GM12878 (cell line): ENCODE measurements around the gene GABPA. TPM values are rescaled to one million over a fixed set of nuclear protein-coding genes. Genes with fewer than 3 reads are reported as not detected.

Experiments used
- ATAC-seq: fragments of 200-7000 bp; cut with Tn5 transposase; 3 replicates; pipeline ENCODE4 v1.9.1; 2020; ENCODE audit warnings: mild to moderate bottlenecking, moderate library complexity
- BruUV-seq: library from RNA; stranded (reverse); fragments of 400-500 nt; replicated peaks from 2 replicates; lab custom pipeline; 2021; lab: Mats Ljungman, UMichigan
- CTCF ChIA-PET: fragments of 300-600 bp; sonication (Branson Sonifier 250); formaldehyde crosslinking; extraction: SDS; loops from one replicate; lab custom pipeline; 2021; ENCODE audit warnings: inconsistent platforms; lab: Yijun Ruan, JAX
- POLR2A ChIA-PET: fragments of 350-600 bp; formaldehyde crosslinking; extraction: SDS; loops from one replicate; lab custom pipeline; 2021; ENCODE audit warnings: inconsistent platforms; lab: Charles Lee
- RAD21 ChIA-PET: fragments of 300-600 bp; sonication (Branson Sonifier 250); formaldehyde crosslinking; loops from one replicate; lab custom pipeline; 2023; ENCODE audit warnings: antibody characterized with exemption; ENCODE audit not compliant: unreplicated experiment; lab: Charles Lee
- SMC1A ChIA-PET: fragments of 300-600 bp; sonication (Branson Sonifier 250); formaldehyde crosslinking; loops from one replicate; lab custom pipeline; 2023; ENCODE audit not compliant: unreplicated experiment, uncharacterized antibody; lab: Charles Lee
- DNase-seq: peaks from one replicate; pipeline ENCODE4 v3.0.0-alpha.2; 2011; ENCODE audit warnings: low read depth, low spot score
- FAIRE-seq: peaks from 3 replicates; lab custom pipeline; 2011; peaks lifted over from hg19 to GRCh38; lab: Jason Lieb, UNC
- H2AFZ ChIP-seq: 2 replicates; pipeline ENCODE4 v1.6.0; 2011; ENCODE audit warnings: low read depth, low read length, control low read depth; ENCODE audit not compliant: control insufficient read depth
- H3K27ac ChIP-seq: 2 replicates; pipeline ENCODE4 v1.5.1; 2011; ENCODE audit warnings: control low read depth; ENCODE audit not compliant: control insufficient read depth, insufficient read depth
- H3K27me3 ChIP-seq, 2 experiments: replicated peaks in 1 of 2; 2 replicates each; pipeline versions ENCODE4 v1.6.0 to v1.6.1; 2011; ENCODE audit warnings: low read length in 1 of 2; ENCODE audit not compliant: control insufficient read depth in 2 of 2, insufficient read depth in 2 of 2
- H3K36me3 ChIP-seq, 2 experiments: 2 replicates each; pipeline ENCODE4 v1.5.1; 2011; ENCODE audit warnings: low read length in 1 of 2; ENCODE audit not compliant: control insufficient read depth in 2 of 2, insufficient read depth in 2 of 2
- H3K4me1 ChIP-seq: 2 replicates; pipeline ENCODE4 v1.6.1; 2011; ENCODE audit warnings: mild to moderate bottlenecking, low read length, moderate library complexity, mixed read lengths; ENCODE audit not compliant: control insufficient read depth, insufficient read depth
- H3K4me2 ChIP-seq: 2 replicates; pipeline ENCODE4 v1.6.0; 2011; ENCODE audit warnings: control low read depth; ENCODE audit not compliant: control insufficient read depth, insufficient read depth
- H3K4me3 ChIP-seq: fragments of 200-600 bp; sonication (generic); 2 replicates; pipeline ENCODE4 v1.5.1; 2016
- H3K79me2 ChIP-seq: 2 replicates; pipeline ENCODE4 v1.6.0; 2011; ENCODE audit warnings: low read length; ENCODE audit not compliant: control insufficient read depth, insufficient read depth
- H3K9ac ChIP-seq: 2 replicates; pipeline ENCODE4 v1.8.0; 2011; ENCODE audit warnings: low read length, control low read depth, mixed read lengths; ENCODE audit not compliant: control insufficient read depth, insufficient read depth
- H3K9me3 ChIP-seq: replicated peaks from 3 replicates; pipeline ENCODE4 v1.5.1; 2011; ENCODE audit warnings: mild to moderate bottlenecking, low read length; ENCODE audit not compliant: control insufficient read depth, insufficient read depth
- H4K20me1 ChIP-seq: 2 replicates; pipeline ENCODE4 v1.6.0; 2011; ENCODE audit not compliant: control insufficient read depth, insufficient read depth
- CTCF ChIP-seq, 3 experiments: IDR thresholded peaks in 2 of 3; conservative IDR thresholded peaks in 1 of 3; 2 replicates each; pipeline ENCODE4 v1.5.1; 2011; ENCODE audit warnings: low read depth in 3 of 3, low read length in 3 of 3, mild to moderate bottlenecking in 3 of 3, control low read depth in 2 of 3, moderate library complexity in 2 of 3, inconsistent platforms in 1 of 3, mixed read lengths in 1 of 3; ENCODE audit not compliant: control insufficient read depth in 2 of 3, insufficient read depth in 1 of 3; ENCODE audit errors: extremely low read depth in 1 of 3
- ETV6 ChIP-seq, 2 experiments: fragments of 450-650 bp in 1 of 2; IDR thresholded peaks in 1 of 2; conservative IDR thresholded peaks in 1 of 2; 2 replicates each; pipeline ENCODE4 v1.6.1; 2014; ENCODE audit warnings: antibody characterized with exemption in 1 of 2, borderline replicate concordance in 1 of 2, low read depth in 1 of 2, mild to moderate bottlenecking in 1 of 2, moderate library complexity in 1 of 2
- FOXM1 ChIP-seq: IDR thresholded peaks from 2 replicates; pipeline ENCODE4 v1.6.1; 2012; ENCODE audit warnings: low read depth, mild to moderate bottlenecking, inconsistent platforms, low read length, moderate library complexity
- HDAC6 ChIP-seq: fragments of 200-600 bp; sonication (generic); IDR thresholded peaks from one replicate; pipeline ENCODE4 v1.8.0; 2017; ENCODE audit warnings: antibody characterized with exemption; ENCODE audit not compliant: unreplicated experiment
- RELA ChIP-seq: fragments of 450-650 bp; IDR thresholded peaks from 2 replicates; pipeline ENCODE4 v1.8.0; 2014; ENCODE audit warnings: borderline replicate concordance; ENCODE audit not compliant: partially characterized antibody
- ZBTB4 ChIP-seq: fragments of 450-650 bp; formaldehyde crosslinking; IDR thresholded peaks from 2 replicates; pipeline ENCODE4 v1.4.0; 2022; ENCODE audit warnings: mild to moderate bottlenecking, moderate library complexity
- ZSCAN29 ChIP-seq: fragments of 450-650 bp; IDR thresholded peaks from 2 replicates; pipeline ENCODE4 v1.6.1; 2017; ENCODE audit warnings: mild to moderate bottlenecking, moderate library complexity
- WGBS: methylation state at CpG from one replicate; pipeline ENCODE4 v1.1.6; 2016; ENCODE audit warnings: low lambda C conversion rate; ENCODE audit not compliant: insufficient replicate concordance, insufficient coverage; ENCODE audit errors: missing lambda C conversion rate; 5-methylcytosine and 5-hydroxymethylcytosine counted together
- in situ Hi-C: fragments of 300-500 bp; cut with MboI; formaldehyde crosslinking; loops from 9 replicates; pipeline ENCODE4 v1.14.3; 2018; ENCODE audit warnings: mixed read lengths
- intact Hi-C: fragments of 100-400 bp; cut with micrococcal nuclease; formaldehyde crosslinking; loops from one replicate; pipeline ENCODE4 v1.14.2; 2022; ENCODE audit not compliant: unreplicated experiment
- polyA plus RNA-seq, 11 experiments: library from polyadenylated mRNA; depleted of rRNA in 4 of 11; unstranded in 6 of 11; stranded (reverse) in 5 of 11; fragments of >200 nt; fragmentation: Nextera tagmentation in 4 of 11; fragmentation: Illumina TruSeq in 1 of 11; extraction: Ambion mirVana in 4 of 11; extraction: Trizol in 1 of 11; gene quantifications; 1 replicate in 1 of 11; 2 replicates in 10 of 11; pipeline versions ENCODE4 v1.2.1 to v1.2.3, GENCODE V29; 2011 to 2016; ENCODE audit warnings: inconsistent platforms in 2 of 11, missing spikeins in 2 of 11, low read depth in 1 of 11
- total RNA-seq, 4 experiments: library from RNA; depleted of rRNA in 3 of 4; stranded (reverse); fragments of >200 nt in 3 of 4; fragmentation: Illumina TruSeq in 1 of 4; extraction: Trizol in 1 of 4; gene quantifications; 2 replicates each; pipeline versions ENCODE4 v1.2.1 to v1.2.3, GENCODE V29; 2013 to 2021
- TF ChIP-seq, protein P1 (sequence below): IDR thresholded peaks from 2 replicates; pipeline ENCODE4 v1.6.1; 2011; ENCODE audit warnings: borderline replicate concordance, low read depth, mild to moderate bottlenecking, moderate library complexity, low read length; ENCODE audit not compliant: insufficient read depth, poor library complexity, severe bottlenecking

Gene GABPA
- total and polyA plus RNA-seq, 10 of the 15 experiments (the other 5 are each of a cell fraction or from before 2014, with no cell fraction given), result 7.6 to 25.6 (median 22.9) TPM

- Histone ChIP-seq H3K9ac (no peak overlapping the region), H3K4me3 (no peak overlapping the region), H2AFZ (no peak overlapping the region), H3K36me3 (peaks cover under 1 to 15% of the 10 kb centered on the region in 2 experiments; a peak in 2 of 4 replicates), H3K79me2 (no peaks in the 10 kb centered on the region), H4K20me1 (no peaks in the 10 kb centered on the region), H3K4me1 (no peaks in the 10 kb centered on the region), H3K9me3 (no peaks in the 10 kb centered on the region), H3K4me2 (no peak overlapping the region), H3K27me3 (no peaks in the 10 kb centered on the region), H3K27ac (no peak overlapping the region)
- in situ Hi-C loops (no loop called here), intact Hi-C loops (no loop called here)
- FAIRE-seq (no peak), ATAC-seq (no peak), DNase-seq (no peak)
- POLR2A ChIA-PET, result no interaction called here
- BruUV-seq, result no TSS peak
- RAD21 ChIA-PET, result no interaction called here
- SMC1A ChIA-PET, result interaction anchor here (1.0 kb wide), 1 partner anchor 10 kb away, joined by 5 read pairs; no protein-coding TSS in a partner anchor
- 100% methylated on average over 3 of the region's 3 CpGs for WGBS
- CTCF ChIA-PET, result interaction anchor here (0.5 to 1.2 kb wide), 2 partner anchors 29 to 160 kb away, joined by 3 to 4 read pairs; no protein-coding TSS in a partner anchor
- TF ChIP-seq ZBTB4 (CRISPR knock-in tag) (no peak), ZSCAN29 (no peak), CTCF (IDR thresholded peaks at IDR 0.05 in 2 of 3, conservative IDR thresholded peaks at IDR 0.05 in 1 of 3; ENCODE audit: control insufficient read depth in 2 of 3, extremely low read depth in 1 of 3, insufficient read depth in 1 of 3, low read depth in 3 of 3, low read length in 3 of 3) (no peak), FOXM1 (no peak), ETV6 (conservative IDR thresholded peaks at IDR 0.05 in 1 of 2, IDR thresholded peaks at IDR 0.05 in 1 of 2; ENCODE audit: borderline replicate concordance in 1 of 2, low read depth in 1 of 2) (no peak), RELA (no peak), HDAC6 (no peak)
- TF ChIP-seq, protein P1, sequence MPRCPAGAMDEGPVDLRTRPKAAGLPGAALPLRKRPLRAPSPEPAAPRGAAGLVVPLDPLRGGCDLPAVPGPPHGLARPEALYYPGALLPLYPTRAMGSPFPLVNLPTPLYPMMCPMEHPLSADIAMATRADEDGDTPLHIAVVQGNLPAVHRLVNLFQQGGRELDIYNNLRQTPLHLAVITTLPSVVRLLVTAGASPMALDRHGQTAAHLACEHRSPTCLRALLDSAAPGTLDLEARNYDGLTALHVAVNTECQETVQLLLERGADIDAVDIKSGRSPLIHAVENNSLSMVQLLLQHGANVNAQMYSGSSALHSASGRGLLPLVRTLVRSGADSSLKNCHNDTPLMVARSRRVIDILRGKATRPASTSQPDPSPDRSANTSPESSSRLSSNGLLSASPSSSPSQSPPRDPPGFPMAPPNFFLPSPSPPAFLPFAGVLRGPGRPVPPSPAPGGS, result no peak
Observed at GRCh38 chr21:25767921-25768320, 33.1 kb downstream of the GABPA start.
